CD4-positive, alpha-beta T cell (primary cell): ENCODE data around the gene TAF9. TPM values are rescaled to one million over a fixed set of nuclear protein-coding genes. Genes with fewer than 3 reads are reported as not detected.

ENCODE experiments used
- ATAC-seq: fragments of 200-7000 bp; cut with Tn5 transposase; one replicate; pipeline ENCODE4 v1.10.0; 2022; ENCODE audit warnings: mild to moderate bottlenecking; ENCODE audit not compliant: poor library complexity
- CTCF ChIA-PET: fragments of 350-600 bp; sonication (Branson Sonifier 250); formaldehyde crosslinking; loops from one replicate; lab custom pipeline; 2021; ENCODE audit warnings: antibody characterized with exemption, inconsistent platforms; lab: Charles Lee
- POLR2A ChIA-PET: fragments of 350-600 bp; sonication (Branson Sonifier 250); formaldehyde crosslinking; loops from one replicate; lab custom pipeline; 2021; ENCODE audit warnings: antibody characterized with exemption, inconsistent platforms; lab: Charles Lee
- DNase-seq, 14 experiments: peaks; one replicate each; pipeline ENCODE4 v3.0.0-alpha.2; 2013 to 2020; ENCODE audit warnings: mixed read lengths in 2 of 14
- H3K27ac ChIP-seq, 2 donors: one replicate each; pipeline versions ENCODE4 v1.5.1 to v1.7.0; 2013; ENCODE audit warnings: low read length in 2 of 2, low read depth in 1 of 2, mild to moderate bottlenecking in 1 of 2
- H3K27me3 ChIP-seq, 2 experiments: 1 replicate in 1 of 2; 2 replicates in 1 of 2; pipeline versions ENCODE4 v1.6.1 to v1.7.0; 2013; ENCODE audit warnings: low read length in 2 of 2, control low read depth in 1 of 2, mild to moderate bottlenecking in 1 of 2, moderate library complexity in 1 of 2; ENCODE audit not compliant: insufficient read depth in 2 of 2, control insufficient read depth in 1 of 2
- H3K36me3 ChIP-seq: one replicate; pipeline ENCODE4 v1.6.1; 2013; ENCODE audit warnings: low read length, control low read depth; ENCODE audit not compliant: insufficient read depth
- H3K4me1 ChIP-seq: one replicate; pipeline ENCODE4 v1.6.1; 2013; ENCODE audit warnings: low read length, control low read depth; ENCODE audit not compliant: insufficient read depth
- H3K4me3 ChIP-seq: one replicate; pipeline ENCODE4 v1.5.1; 2013; ENCODE audit warnings: mild to moderate bottlenecking, low read length, moderate library complexity
- H3K9me3 ChIP-seq, 2 experiments: 1 replicate in 1 of 2; 2 replicates in 1 of 2; pipeline versions ENCODE4 v1.6.1 to v1.7.0; 2013; ENCODE audit warnings: low read length in 2 of 2, mild to moderate bottlenecking in 2 of 2, control low read depth in 1 of 2, moderate library complexity in 1 of 2; ENCODE audit not compliant: control insufficient read depth in 1 of 2, insufficient read depth in 1 of 2
- H3K27ac Mint-ChIP-seq: one replicate; pipeline ENCODE4 v1.8.0; 2020; ENCODE audit warnings: mixed read lengths
- H3K27me3 Mint-ChIP-seq: one replicate; pipeline ENCODE4 v1.8.0; 2021; ENCODE audit warnings: mixed read lengths
- H3K36me3 Mint-ChIP-seq: one replicate; pipeline ENCODE4 v1.8.0; 2021; ENCODE audit warnings: low read depth, mixed read lengths
- H3K4me1 Mint-ChIP-seq: one replicate; pipeline ENCODE4 v1.8.0; 2021; ENCODE audit warnings: low read depth, mixed read lengths
- H3K4me3 Mint-ChIP-seq: one replicate; pipeline ENCODE4 v1.8.0; 2020; ENCODE audit warnings: mild to moderate bottlenecking, mixed read lengths
- H3K9me3 Mint-ChIP-seq: one replicate; pipeline ENCODE4 v1.8.0; 2020; ENCODE audit warnings: mixed read lengths
- CTCF ChIP-seq: fragments of 200-600 bp; IDR thresholded peaks from one replicate; pipeline ENCODE4 v1.8.0; 2022; ENCODE audit warnings: antibody characterized with exemption, mild to moderate bottlenecking
- intact Hi-C, 2 experiments: fragments of 100-400 bp; cut with DNase I in 1 of 2; cut with micrococcal nuclease in 1 of 2; formaldehyde crosslinking; loops; one replicate each; pipeline versions ENCODE4 v1.15.1 to v1.9.0; 2023 to 2025; cut with DNase I, micrococcal nuclease
- polyA plus RNA-seq, 2 donors: library from polyadenylated mRNA; unstranded; fragments of 120-200 nt; gene quantifications; one replicate each; pipeline ENCODE4 v1.2.1, GENCODE V29; 2013
- total RNA-seq, 174 experiments: library from RNA in 2 of 174; stranded (reverse) in 2 of 174; gene quantifications; one replicate each; pipeline ENCODE4 v1.2.3 and lab custom pipeline; 2021 to 2026

TAF9 gene
- total RNA-seq (10 to 100 TPM; 53.8 to 54.2 TPM), total RNA-seq (lab: John Stamatoyannopoulos, UW) (41.5 to 168 (median 66.7) reads per million in 172 experiments)
- polyA plus RNA-seq (2013, experiment 1 of 2): 52.5 TPM
- polyA plus RNA-seq (2013, experiment 2 of 2): 47.1 TPM

- POLR2A ChIA-PET: interaction anchor here (1.7 to 2.1 kb wide), 3 partner anchors 36 to 276 kb away, joined by 10 to 17 read pairs (median 11); partner anchors contain the start of genes CCDC125, CDK7 and SLC30A5
- CTCF ChIA-PET: interaction anchor here (1.0 to 1.2 kb wide), 3 partner anchors 36 to 326 kb away, joined by 3 to 7 read pairs (median 4); partner anchors contain the start of gene SLC30A5
- intact Hi-C loops: loop anchor here (1.0 to 5.0 kb wide), 8 partner anchors 37 to 327 kb away; partner anchors contain the start of genes CCDC125 (in 2 of the 2), CCNB1 (in 1 of the 2), CDK7 (in 1 of the 2) and CENPH (in 1 of the 2)
- Mint-ChIP-seq H3K9me3 (no peaks in the 10 kb centered on the region), H3K4me1 (peaks cover 55% of the 10 kb centered on the region), H3K27ac (peak within 1 kb of the TSS; percentile 98), H3K4me3 (peak within 1 kb of the TSS; percentile 99), H3K36me3 (peaks cover 58% of the 10 kb centered on the region), H3K27me3 (no peaks in the 10 kb centered on the region)
- ATAC-seq: peak; percentile 86
- peaks cover 20% of the 10 kb centered on the region for H3K4me1 ChIP-seq
- DNase-seq: peak; percentile 83 to 95 (median 88)
- H3K36me3 ChIP-seq: peaks cover 27% of the 10 kb centered on the region
- H3K9me3 ChIP-seq: no peaks in the 10 kb centered on the region
- H3K27me3 ChIP-seq: no peaks in the 10 kb centered on the region
- no peak for TF ChIP-seq CTCF
- H3K4me3 ChIP-seq: peak within 1 kb of the TSS; percentile 90
- peak within 1 kb of the TSS; percentile 94 to 98 for H3K27ac ChIP-seq
Measured at GRCh38 chr5:69369340-69370121, at the start of gene TAF9, which contains the start of the genes AK6 and RAD17. Gene TAF9 (minus strand): TSS chr5:69369520. CDS start chr5:69365737, 3,783 bp downstream. Gene AK6 (minus strand): TSS chr5:69369520. CDS start chr5:69369490, 30 bp downstream. Gene RAD17 (plus strand): TSS chr5:69369818. CDS start chr5:69372209, 2,391 bp downstream.

GRCh38 chr5:69418554-69418953, 49.2 kb upstream of the TAF9 start:
- no peak for ATAC-seq
- H3K27me3 Mint-ChIP-seq: no peaks in the 10 kb centered on the region
- peaks cover 3% of the 10 kb centered on the region for H3K9me3 Mint-ChIP-seq
- Histone ChIP-seq H3K27ac (no peak overlapping the region), H3K4me3 (no peak overlapping the region), H3K27me3 (no peaks in the 10 kb centered on the region), H3K4me1 (peaks cover 5% of the 10 kb centered on the region), H3K9me3 (no peaks in the 10 kb centered on the region), H3K36me3 (no peaks in the 10 kb centered on the region)
- POLR2A ChIA-PET: no interaction called here
- H3K4me3 Mint-ChIP-seq: no peak overlapping the region
- intact Hi-C loops: no loop called here
- peaks cover 12% of the 10 kb centered on the region for H3K36me3 Mint-ChIP-seq
- H3K27ac Mint-ChIP-seq: no peak overlapping the region
- TF ChIP-seq CTCF: no peak
- DNase-seq: no peak
- CTCF ChIA-PET: no interaction called here
- peaks cover 16% of the 10 kb centered on the region for H3K4me1 Mint-ChIP-seq

- CTCF ChIA-PET: no interaction called here
- Mint-ChIP-seq H3K27me3 (no peaks in the 10 kb centered on the region), H3K36me3 (peaks cover 14% of the 10 kb centered on the region), H3K4me3 (peak overlapping the region; percentile 31), H3K9me3 (no peaks in the 10 kb centered on the region), H3K27ac (no peak overlapping the region), H3K4me1 (peaks cover 16% of the 10 kb centered on the region)
- intact Hi-C loops: no loop called here
- POLR2A ChIA-PET: no interaction called here
- Histone ChIP-seq H3K4me3 (no peak overlapping the region), H3K27ac (no peak overlapping the region), H3K27me3 (no peaks in the 10 kb centered on the region), H3K4me1 (peaks cover 5% of the 10 kb centered on the region), H3K9me3 (no peaks in the 10 kb centered on the region), H3K36me3 (no peaks in the 10 kb centered on the region)
- ATAC-seq (no peak), DNase-seq (no peak)
- no peak for TF ChIP-seq CTCF
Measured at GRCh38 chr5:69416699-69417098, 47.4 kb upstream of the TAF9 start.
